Large intestine (tissue), 3 donors: Measurements from ENCODE around the gene ALDH9A1. TPM values are rescaled to one million over a fixed set of nuclear protein-coding genes. Genes with fewer than 3 reads are reported as not detected.
"Not testable (repeated sequence)": the region's sequence is repeated elsewhere in the genome, so short reads cannot be mapped to it uniquely, and the experiment has no call there.

Experiments
- DNase-seq, 2 donors: peaks; one replicate each; pipeline versions ENCODE4 v3.0.0 to v3.0.0-alpha.2; 2013
- H3K27ac ChIP-seq: one replicate; pipeline ENCODE4 v1.5.1; 2013; ENCODE audit warnings: low read length
- H3K27me3 ChIP-seq: 2 replicates; pipeline ENCODE4 v1.6.1; 2013; ENCODE audit warnings: low read length; ENCODE audit not compliant: control insufficient read depth, insufficient read depth
- H3K36me3 ChIP-seq: 2 replicates; pipeline ENCODE4 v1.6.1; 2013; ENCODE audit warnings: low read length; ENCODE audit not compliant: control insufficient read depth, insufficient read depth
- H3K4me1 ChIP-seq: one replicate; pipeline ENCODE4 v1.6.1; 2013; ENCODE audit warnings: low read length; ENCODE audit not compliant: control insufficient read depth, insufficient read depth
- H3K4me3 ChIP-seq: one replicate; pipeline ENCODE4 v1.5.1; 2013; ENCODE audit warnings: low read length
- H3K9me3 ChIP-seq: one replicate; pipeline ENCODE4 v1.6.1; 2013; ENCODE audit warnings: mild to moderate bottlenecking, low read depth, low read length, moderate library complexity; ENCODE audit not compliant: control insufficient read depth
- WGBS: methylation state at CpG from one replicate; pipeline ENCODE4 v1.1.5; 2013; ENCODE audit warnings: low lambda C conversion rate; ENCODE audit not compliant: insufficient coverage; 5-methylcytosine and 5-hydroxymethylcytosine counted together
- polyA plus RNA-seq: library from polyadenylated mRNA; unstranded; fragments of 120-200 nt; gene quantifications from one replicate; pipeline ENCODE4 v1.2.1, GENCODE V29; 2013

The ALDH9A1 gene
- polyA plus RNA-seq, 1 donor: 66.6 TPM

DNA sequence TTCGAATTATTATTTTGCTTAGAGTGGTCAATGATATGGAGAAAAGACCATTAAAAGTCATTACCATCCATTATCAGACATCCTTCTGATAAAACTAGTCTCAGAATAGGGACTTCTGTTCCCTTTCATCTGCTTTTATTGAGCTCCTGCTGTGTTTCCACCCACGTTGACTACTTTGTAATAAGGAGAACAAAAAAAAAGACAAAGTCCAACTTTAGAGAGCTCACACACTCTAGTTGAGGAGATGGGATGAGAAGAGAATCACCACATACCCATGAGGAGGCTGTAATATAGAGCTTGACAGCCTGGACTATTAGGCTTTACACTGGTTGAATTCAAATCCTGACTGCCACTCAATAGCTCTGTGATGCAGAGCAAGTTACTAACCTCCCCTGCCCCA, 27.8 kb upstream of the ALDH9A1 start:
- Histone ChIP-seq H3K36me3 (peaks cover 20% of the 10 kb centered on the region), H3K4me1 (no peaks in the 10 kb centered on the region), H3K27ac (no peak overlapping the region), H3K27me3 (no peaks in the 10 kb centered on the region), H3K9me3 (no peaks in the 10 kb centered on the region), H3K4me3 (no peak overlapping the region)
- 80% methylated on average over 1 of the region's 2 CpGs for WGBS
- peak in 1 of 2 donors; percentile 10 for DNase-seq

DNA sequence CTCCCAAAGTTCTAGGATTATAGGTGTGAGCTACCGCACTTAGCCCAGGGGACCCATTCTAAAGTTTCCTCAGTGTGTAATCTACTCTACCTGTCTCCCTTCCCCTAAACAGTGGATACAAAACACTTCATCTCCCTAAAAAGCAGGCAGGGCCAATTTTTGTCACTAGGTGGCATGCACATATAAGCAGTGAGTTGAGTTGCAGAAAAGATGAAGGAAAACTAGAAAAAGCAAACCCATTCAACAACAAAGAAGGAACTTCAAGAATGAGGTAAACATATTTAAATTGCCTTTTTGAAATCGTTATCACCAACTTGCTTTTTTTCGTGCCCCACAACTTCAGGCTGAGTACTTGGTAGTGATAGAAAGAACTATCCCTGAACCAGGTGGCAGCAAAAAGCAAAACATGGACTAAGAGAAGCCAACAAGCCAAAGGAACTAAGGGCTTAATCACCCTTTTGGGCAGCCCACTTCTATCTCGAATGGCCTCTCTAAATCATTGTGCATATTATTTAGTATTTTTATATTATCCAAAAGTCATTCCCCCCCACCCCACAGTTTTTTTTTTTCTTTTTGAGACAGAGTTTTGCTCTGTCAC, 19.7 kb upstream of the ALDH9A1 start:
- no peak overlapping the region for H3K27ac ChIP-seq
- DNase-seq: peak; percentile 26 to 31
- H3K4me1 ChIP-seq: no peaks in the 10 kb centered on the region
- H3K4me3 ChIP-seq: no peak overlapping the region
- no peaks in the 10 kb centered on the region for H3K27me3 ChIP-seq
- 17% methylated on average over 2 of the region's 4 CpGs for WGBS
- H3K36me3 ChIP-seq: no peaks in the 10 kb centered on the region
- H3K9me3 ChIP-seq: no peaks in the 10 kb centered on the region

- not testable (repeated sequence) for H3K4me3 ChIP-seq, H3K27me3 ChIP-seq, H3K4me1 ChIP-seq, H3K27ac ChIP-seq, H3K36me3 ChIP-seq, H3K9me3 ChIP-seq, DNase-seq
- WGBS: no CpG with 5 or more reads among the region's 8 CpGs
Measured at GRCh38 chr1:165716265-165717051, 18.1 kb upstream of the ALDH9A1 start.

DNA sequence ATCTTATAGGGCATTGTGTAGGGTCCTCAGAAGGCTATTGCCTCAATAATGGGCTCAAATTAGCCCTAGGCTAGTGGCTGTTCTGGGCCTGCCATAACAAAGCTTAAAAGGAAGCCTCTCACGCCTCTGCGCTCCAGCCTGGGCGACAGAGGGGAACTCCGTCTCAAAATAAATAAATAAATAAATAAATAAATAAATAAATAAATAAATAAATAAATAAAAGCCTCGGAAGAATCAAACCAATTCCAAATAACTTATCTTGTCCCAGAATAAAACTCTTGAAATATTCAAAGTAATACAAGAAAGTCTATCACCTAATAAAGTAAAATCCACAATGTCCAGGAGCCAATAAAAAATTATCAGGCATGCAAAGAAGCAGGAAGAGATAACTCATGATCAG, 14.4 kb upstream of the ALDH9A1 start:
- H3K4me3 ChIP-seq: no peak overlapping the region
- H3K36me3 ChIP-seq: no peaks in the 10 kb centered on the region
- H3K9me3 ChIP-seq: no peaks in the 10 kb centered on the region
- 100% methylated on average over 5 of the region's 5 CpGs for WGBS
- no peak for DNase-seq
- no peak overlapping the region for H3K27ac ChIP-seq
- no peaks in the 10 kb centered on the region for H3K27me3 ChIP-seq
- H3K4me1 ChIP-seq: no peaks in the 10 kb centered on the region

DNA sequence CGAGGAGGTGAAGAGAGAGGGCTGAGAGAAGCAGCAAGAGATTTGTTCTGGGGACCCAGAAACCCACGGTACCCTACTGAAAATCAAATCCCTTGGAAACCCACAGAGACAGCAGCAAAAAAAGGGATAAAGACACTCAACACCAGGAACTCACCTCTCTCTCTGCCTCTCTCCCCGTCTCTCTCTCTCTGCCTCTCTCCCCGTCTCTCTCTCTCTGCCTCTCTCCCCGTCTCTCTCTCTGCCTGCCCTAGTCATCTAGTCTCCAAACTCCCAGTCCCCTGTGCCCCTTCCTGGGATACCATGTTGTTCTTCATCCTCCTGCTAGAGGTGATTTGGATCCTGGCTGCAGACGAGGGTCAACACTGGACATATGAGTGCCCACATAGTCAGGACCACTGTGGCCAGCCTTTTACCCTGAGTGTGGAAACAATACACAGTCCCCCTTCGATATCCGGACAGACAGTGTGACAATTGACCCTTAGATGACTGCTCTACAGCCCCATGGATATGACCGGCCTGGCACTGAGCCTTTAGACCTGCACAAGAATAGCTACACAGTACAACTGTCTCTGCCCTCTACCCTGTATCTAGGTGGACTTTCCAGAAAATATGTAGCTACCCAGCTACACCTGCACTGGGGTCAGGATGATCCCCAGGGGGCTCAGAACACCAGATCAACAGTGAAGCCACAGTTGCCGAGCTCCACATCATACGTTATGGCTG, 9.8 kb upstream of the ALDH9A1 start:
- Histone ChIP-seq H3K4me3 (no peak overlapping the region), H3K36me3 (no peaks in the 10 kb centered on the region), H3K27me3 (no peaks in the 10 kb centered on the region), H3K4me1 (no peaks in the 10 kb centered on the region), H3K27ac (no peak overlapping the region), H3K9me3 (no peaks in the 10 kb centered on the region)
- no peak for DNase-seq
- 90% methylated on average over 2 of the region's 11 CpGs for whole genome bisulfite sequencing

GRCh38 chr1:165703648-165704047, 5.3 kb upstream of the ALDH9A1 start:
- Histone ChIP-seq H3K36me3 (no peaks in the 10 kb centered on the region), H3K27me3 (no peaks in the 10 kb centered on the region), H3K9me3 (no peaks in the 10 kb centered on the region), H3K4me1 (no peaks in the 10 kb centered on the region), H3K27ac (no peak overlapping the region), H3K4me3 (no peak overlapping the region)
- no peak for DNase-seq
- no CpG with 5 or more reads among the region's 2 CpGs for WGBS

DNA sequence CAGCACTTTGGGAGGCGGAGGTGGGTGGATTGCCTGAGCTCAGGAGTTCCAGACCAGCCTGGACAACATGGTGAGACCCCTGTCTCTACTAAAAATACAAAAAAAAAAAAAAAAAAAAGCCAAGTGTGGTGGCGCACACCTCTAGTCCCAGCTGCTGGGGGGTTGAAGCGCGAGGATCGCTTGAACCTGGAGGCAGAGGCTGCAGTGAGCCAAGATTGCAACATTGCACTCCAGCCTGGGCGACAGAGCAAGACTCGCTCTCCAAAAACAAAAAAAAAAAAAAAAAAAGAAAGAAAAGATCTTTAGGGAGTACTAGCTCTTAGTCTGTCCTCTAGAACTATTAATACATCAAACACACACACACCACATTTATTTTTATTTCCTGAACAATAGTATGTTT, 3.6 kb upstream of the ALDH9A1 start:
- not testable (repeated sequence) for DNase-seq, H3K27ac ChIP-seq, H3K4me3 ChIP-seq, H3K9me3 ChIP-seq, H3K36me3 ChIP-seq, H3K27me3 ChIP-seq, H3K4me1 ChIP-seq
- WGBS: no CpG with 5 or more reads among the region's 7 CpGs

DNA sequence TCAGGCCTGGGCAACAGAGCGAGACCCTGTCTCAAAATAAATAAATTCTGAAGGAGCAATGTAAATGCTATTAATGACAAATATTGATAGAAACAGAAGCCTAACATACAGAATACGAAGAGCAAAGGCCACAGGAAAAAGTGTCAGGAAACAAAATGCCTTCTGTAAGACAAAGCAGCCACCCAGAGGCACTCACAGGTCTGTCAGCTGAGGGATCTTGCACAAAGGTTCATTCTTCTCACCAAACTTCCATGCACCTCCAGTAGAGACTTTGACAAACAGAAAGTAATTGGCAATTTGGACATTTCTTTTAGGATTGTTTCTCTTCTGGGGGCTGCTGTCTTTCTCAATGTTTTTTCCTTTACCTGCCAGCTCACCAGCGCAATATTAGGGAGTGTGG, 1.2 kb upstream of the ALDH9A1 start:
- H3K27me3 ChIP-seq: no peaks in the 10 kb centered on the region
- H3K36me3 ChIP-seq: no peaks in the 10 kb centered on the region
- H3K4me3 ChIP-seq: no peak overlapping the region
- WGBS: no CpG with 5 or more reads among the region's 3 CpGs
- no peaks in the 10 kb centered on the region for H3K4me1 ChIP-seq
- no peak overlapping the region for H3K27ac ChIP-seq
- peaks cover 2% of the 10 kb centered on the region for H3K9me3 ChIP-seq
- no peak for DNase-seq

DNA sequence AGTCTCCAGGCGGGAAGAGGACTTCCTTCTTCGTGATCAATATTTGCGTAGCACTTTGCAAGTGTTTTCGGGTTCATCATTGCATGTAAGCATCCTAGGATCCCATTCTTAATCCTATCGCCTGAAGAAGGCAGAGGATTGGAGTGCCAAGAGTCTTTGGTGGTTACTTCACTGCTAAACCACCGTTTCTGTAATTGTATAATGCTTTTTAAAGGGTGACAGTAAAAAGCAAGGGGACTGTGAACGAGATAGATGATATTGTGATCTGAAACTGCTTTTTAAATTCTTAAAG, 345 bp upstream of the ALDH9A1 start:
- no peak for DNase-seq
- Histone ChIP-seq H3K27me3 (no peaks in the 10 kb centered on the region), H3K4me3 (peak overlapping the region; percentile 89), H3K4me1 (no peaks in the 10 kb centered on the region), H3K9me3 (peaks cover 2% of the 10 kb centered on the region), H3K27ac (peak overlapping the region; percentile 93), H3K36me3 (no peaks in the 10 kb centered on the region)
- WGBS: no CpG with 5 or more reads among the region's 7 CpGs

- H3K36me3 ChIP-seq: no peaks in the 10 kb centered on the region
- WGBS: no CpG with 5 or more reads among the region's 8 CpGs
Measured at GRCh38 chr1:165697491-165697880, 876 bp downstream of the ALDH9A1 start.

More at GRCh38 chr1:165697491-165697880, 876 bp downstream of the ALDH9A1 start:
- DNase-seq: no peak
- H3K9me3 ChIP-seq: peaks cover 2% of the 10 kb centered on the region
- peak overlapping the region; percentile 89 for H3K4me3 ChIP-seq
- H3K4me1 ChIP-seq: no peaks in the 10 kb centered on the region
- peak overlapping the region; percentile 93 for H3K27ac ChIP-seq
- no peaks in the 10 kb centered on the region for H3K27me3 ChIP-seq
